Mesenchymal stem cell (in vitro differentiated cells and primary cell): ENCODE measurements around the gene PCDHGA4.
A peak's percentile ranks its signal among the peaks of the same experiment; 100 is the strongest.

Source experiments
- DNase-seq: peaks from one replicate; pipeline ENCODE4 v3.0.0-alpha.2; 2013
- H2AFZ ChIP-seq: one replicate; pipeline ENCODE4 v1.6.1; 2013; ENCODE audit warnings: low read depth, mild to moderate bottlenecking, control low read depth, inconsistent platforms, low read length, moderate library complexity
- H2AK5ac ChIP-seq: 2 replicates; pipeline ENCODE4 v1.6.1; 2013; ENCODE audit warnings: low read length, moderate library complexity, mild to moderate bottlenecking, inconsistent platforms; ENCODE audit not compliant: severe bottlenecking
- H2BK120ac ChIP-seq: one replicate; pipeline ENCODE4 v1.6.1; 2013; ENCODE audit warnings: low read depth, mild to moderate bottlenecking, inconsistent platforms, low read length, moderate library complexity
- H2BK12ac ChIP-seq, 2 experiments: one replicate each; pipeline ENCODE4 v1.6.1; 2013; ENCODE audit warnings: inconsistent platforms in 2 of 2, low read length in 2 of 2, mild to moderate bottlenecking in 2 of 2, moderate library complexity in 2 of 2, control low read depth in 1 of 2
- H2BK15ac ChIP-seq: one replicate; pipeline ENCODE4 v1.6.1; 2013; ENCODE audit warnings: mild to moderate bottlenecking, low read depth, inconsistent platforms; ENCODE audit not compliant: poor library complexity, severe bottlenecking
- H2BK5ac ChIP-seq: 2 replicates; pipeline ENCODE4 v1.6.1; 2013; ENCODE audit warnings: low read depth, mild to moderate bottlenecking, low read length, control low read depth, inconsistent platforms; ENCODE audit not compliant: poor library complexity, severe bottlenecking
- H3K14ac ChIP-seq, 2 experiments: one replicate each; pipeline ENCODE4 v1.6.1; 2013; ENCODE audit warnings: inconsistent platforms in 2 of 2, low read length in 2 of 2, control low read depth in 1 of 2, mild to moderate bottlenecking in 1 of 2, moderate library complexity in 1 of 2
- H3K18ac ChIP-seq, 2 experiments: one replicate each; pipeline ENCODE4 v1.6.1; 2013; ENCODE audit warnings: inconsistent platforms in 2 of 2, low read length in 2 of 2, control low read depth in 1 of 2, low read depth in 1 of 2, mild to moderate bottlenecking in 1 of 2
- H3K23ac ChIP-seq, 2 experiments: one replicate each; pipeline ENCODE4 v1.6.1; 2013; ENCODE audit warnings: inconsistent platforms in 2 of 2, low read length in 2 of 2, mild to moderate bottlenecking in 2 of 2, moderate library complexity in 2 of 2, control low read depth in 1 of 2
- H3K27ac ChIP-seq: 2 replicates; pipeline ENCODE4 v1.5.1; 2013; ENCODE audit warnings: mild to moderate bottlenecking, moderate library complexity, low read length, control low read depth, inconsistent platforms; ENCODE audit not compliant: poor library complexity, severe bottlenecking
- H3K27me3 ChIP-seq, 2 experiments: 2 replicates each; pipeline versions ENCODE4 v1.6.1 to v1.7.0; 2013; ENCODE audit warnings: low read length in 2 of 2, mild to moderate bottlenecking in 2 of 2, moderate library complexity in 2 of 2, control low read depth in 1 of 2, inconsistent platforms in 1 of 2; ENCODE audit not compliant: control insufficient read depth in 1 of 2, insufficient read depth in 1 of 2
- H3K36me3 ChIP-seq, 2 experiments: 2 replicates each; pipeline versions ENCODE4 v1.6.1 to v1.7.0; 2013; ENCODE audit warnings: low read length in 2 of 2, control low read depth in 1 of 2, inconsistent platforms in 1 of 2, low read depth in 1 of 2, mild to moderate bottlenecking in 1 of 2; ENCODE audit not compliant: insufficient read depth in 2 of 2, control insufficient read depth in 1 of 2
- H3K4ac ChIP-seq, 2 experiments: one replicate each; pipeline ENCODE4 v1.6.1; 2013; ENCODE audit warnings: inconsistent platforms in 2 of 2, low read length in 2 of 2, mild to moderate bottlenecking in 2 of 2, moderate library complexity in 2 of 2, control low read depth in 1 of 2, low read depth in 1 of 2
- H3K4me1 ChIP-seq: 2 replicates; pipeline ENCODE4 v1.6.1; 2013; ENCODE audit warnings: low read depth, low read length, control low read depth; ENCODE audit not compliant: control insufficient read depth, insufficient read depth
- H3K4me2 ChIP-seq: 2 replicates; pipeline ENCODE4 v1.6.1; 2013; ENCODE audit warnings: low read length, mild to moderate bottlenecking, inconsistent platforms; ENCODE audit not compliant: poor library complexity, severe bottlenecking
- H3K4me3 ChIP-seq, 2 experiments: 2 replicates each; pipeline versions ENCODE4 v1.5.1 to v1.7.0; 2013; ENCODE audit warnings: low read length in 2 of 2, mild to moderate bottlenecking in 2 of 2, control low read depth in 1 of 2, low read depth in 1 of 2; ENCODE audit not compliant: insufficient read depth in 1 of 2
- H3K79me1 ChIP-seq: replicated peaks from 2 replicates; pipeline ENCODE4 v1.6.1; 2013; ENCODE audit warnings: mild to moderate bottlenecking, control low read depth, low read length, inconsistent platforms; ENCODE audit not compliant: poor library complexity, severe bottlenecking
- H3K9ac ChIP-seq: 2 replicates; pipeline ENCODE4 v1.7.0; 2013; ENCODE audit warnings: mild to moderate bottlenecking, low read length, moderate library complexity
- H3K9me3 ChIP-seq: 2 replicates; pipeline ENCODE4 v1.7.0; 2013; ENCODE audit warnings: mild to moderate bottlenecking, low read length; ENCODE audit not compliant: control insufficient read depth
- H4K8ac ChIP-seq: one replicate; pipeline ENCODE4 v1.6.1; 2013; ENCODE audit warnings: inconsistent platforms, mild to moderate bottlenecking, low read length, moderate library complexity
- H4K91ac ChIP-seq: one replicate; pipeline ENCODE4 v1.6.1; 2013; ENCODE audit warnings: mild to moderate bottlenecking, low read length, inconsistent platforms
- WGBS: methylation state at CpG from one replicate; pipeline ENCODE4 v1.1.7; 2013; ENCODE audit warnings: mixed read lengths; 5-methylcytosine and 5-hydroxymethylcytosine counted together

The PCDHGA4 gene

GRCh38 chr5:141351591-141351990, 3.2 kb upstream of the PCDHGA4 start:
- Histone ChIP-seq H2BK12ac (no peak overlapping the region), H3K27ac (no peak overlapping the region), H3K9me3 (peaks cover 57% of the 10 kb centered on the region), H3K4me2 (no peak overlapping the region), H3K27me3 (no peaks in the 10 kb centered on the region), H3K18ac (no peak overlapping the region), H4K8ac (no peak overlapping the region), H3K36me3 (no peaks in the 10 kb centered on the region), H3K9ac (no peak overlapping the region), H2BK120ac (no peak overlapping the region), H3K4me3 (no peak overlapping the region), H2BK5ac (no peak overlapping the region), H3K79me1 (no peaks in the 10 kb centered on the region), H2BK15ac (no peak overlapping the region), H2AFZ (no peak overlapping the region), H3K4ac (no peak overlapping the region), H3K23ac (no peak overlapping the region), H2AK5ac (no peak overlapping the region), H3K14ac (no peak overlapping the region), H3K4me1 (peaks cover 1% of the 10 kb centered on the region), H4K91ac (no peak overlapping the region)
- no peak for DNase-seq
- 92% methylated on average over 20 of the region's 36 CpGs for WGBS

GRCh38 chr5:141355641-141356040, 820 bp downstream of the PCDHGA4 start:
- no peak overlapping the region for H2BK5ac ChIP-seq
- no peaks in the 10 kb centered on the region for H3K79me1 ChIP-seq
- no peak overlapping the region for H3K4ac ChIP-seq
- H3K4me1 ChIP-seq = peaks cover 1% of the 10 kb centered on the region
- no peak overlapping the region for H3K14ac ChIP-seq
- no peak overlapping the region for H3K18ac ChIP-seq
- H2AFZ ChIP-seq = no peak overlapping the region
- no peak overlapping the region for H2BK15ac ChIP-seq
- H4K91ac ChIP-seq = no peak overlapping the region
- no peak overlapping the region for H2BK12ac ChIP-seq
- no peak overlapping the region for H3K4me2 ChIP-seq
- H3K23ac ChIP-seq = no peak overlapping the region
- H3K9me3 ChIP-seq = peaks cover 69% of the 10 kb centered on the region
- DNase-seq = no peak
- H3K27ac ChIP-seq = no peak overlapping the region
- H3K4me3 ChIP-seq = peak overlapping the region in 1 of 2 experiments; percentile 73
- H3K27me3 ChIP-seq = no peaks in the 10 kb centered on the region
- no peaks in the 10 kb centered on the region for H3K36me3 ChIP-seq
- WGBS = 94% methylated on average over 24 of the region's 24 CpGs
- no peak overlapping the region for H2AK5ac ChIP-seq
- no peak overlapping the region for H3K9ac ChIP-seq
- H4K8ac ChIP-seq = no peak overlapping the region
- H2BK120ac ChIP-seq = no peak overlapping the region

GRCh38 chr5:141356133-141356532, 1.3 kb downstream of the PCDHGA4 start:
- Histone ChIP-seq H3K4me1 (peaks cover 1% of the 10 kb centered on the region), H2BK5ac (no peak overlapping the region), H3K18ac (no peak overlapping the region), H3K9ac (no peak overlapping the region), H3K27ac (no peak overlapping the region), H2BK15ac (no peak overlapping the region), H2AK5ac (no peak overlapping the region), H2AFZ (no peak overlapping the region), H2BK120ac (no peak overlapping the region), H3K79me1 (no peaks in the 10 kb centered on the region), H4K91ac (no peak overlapping the region), H4K8ac (no peak overlapping the region), H3K4me2 (no peak overlapping the region), H2BK12ac (no peak overlapping the region), H3K23ac (no peak overlapping the region), H3K4me3 (no peak overlapping the region), H3K27me3 (no peaks in the 10 kb centered on the region), H3K14ac (no peak overlapping the region), H3K4ac (no peak overlapping the region), H3K36me3 (no peaks in the 10 kb centered on the region), H3K9me3 (peaks cover 69% of the 10 kb centered on the region)
- no peak for DNase-seq
- whole genome bisulfite sequencing = 80% methylated on average over 5 of the region's 5 CpGs

- no peak overlapping the region for H4K8ac ChIP-seq
- no peak overlapping the region for H3K4me2 ChIP-seq
- peak overlapping the region in 1 of 2 experiments; percentile 19 for H3K4me3 ChIP-seq
- H2AK5ac ChIP-seq = no peak overlapping the region
- no peak overlapping the region for H2BK120ac ChIP-seq
- H3K27ac ChIP-seq = no peak overlapping the region
- H3K36me3 ChIP-seq = no peaks in the 10 kb centered on the region
- H3K9ac ChIP-seq = no peak overlapping the region
- no peak overlapping the region for H2BK15ac ChIP-seq
- no peak overlapping the region for H2AFZ ChIP-seq
- no peak overlapping the region for H3K23ac ChIP-seq
- no peaks in the 10 kb centered on the region for H3K79me1 ChIP-seq
- no peak for DNase-seq
- no peak overlapping the region for H2BK5ac ChIP-seq
- H3K18ac ChIP-seq = no peak overlapping the region
- H3K4me1 ChIP-seq = no peaks in the 10 kb centered on the region
- WGBS = 88% methylated on average over 19 of the region's 19 CpGs
- H4K91ac ChIP-seq = no peak overlapping the region
- no peak overlapping the region for H3K14ac ChIP-seq
- peaks cover 70% of the 10 kb centered on the region for H3K9me3 ChIP-seq
- no peak overlapping the region for H3K4ac ChIP-seq
- H2BK12ac ChIP-seq = no peak overlapping the region
- no peaks in the 10 kb centered on the region for H3K27me3 ChIP-seq
These were observed 2.1 kb downstream of the PCDHGA4 start for GRCh38 chr5:141356950-141357349.
